ENCODE results near the gene FNDC3A.
"Not testable (repeated sequence)": the region's sequence is repeated elsewhere in the genome, so short reads cannot be mapped to it uniquely, and the experiment has no call there.

The FNDC3A gene

DNA sequence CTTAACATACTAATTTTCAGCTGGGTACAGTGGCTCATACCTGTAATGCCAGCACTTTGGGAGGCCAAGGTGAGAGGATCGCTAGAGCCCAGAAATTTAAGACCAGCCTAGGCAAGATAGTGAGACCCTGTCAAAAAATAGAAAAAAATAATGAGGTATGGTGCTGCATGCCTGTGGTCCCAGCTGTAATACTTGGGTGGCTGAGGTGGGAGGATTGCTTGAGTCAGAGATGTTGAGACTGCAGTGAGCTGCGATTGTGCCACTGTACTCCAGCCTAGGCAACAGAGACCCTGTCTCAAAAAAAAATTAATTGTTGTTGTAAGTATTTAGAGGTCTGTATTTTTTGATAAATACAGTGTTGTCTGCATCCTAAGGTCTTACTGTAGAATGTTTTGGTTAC lies 66.8 kb downstream of the FNDC3A start:
- DNase-seq (ENCODE audit: low read depth): no peak

DNA sequence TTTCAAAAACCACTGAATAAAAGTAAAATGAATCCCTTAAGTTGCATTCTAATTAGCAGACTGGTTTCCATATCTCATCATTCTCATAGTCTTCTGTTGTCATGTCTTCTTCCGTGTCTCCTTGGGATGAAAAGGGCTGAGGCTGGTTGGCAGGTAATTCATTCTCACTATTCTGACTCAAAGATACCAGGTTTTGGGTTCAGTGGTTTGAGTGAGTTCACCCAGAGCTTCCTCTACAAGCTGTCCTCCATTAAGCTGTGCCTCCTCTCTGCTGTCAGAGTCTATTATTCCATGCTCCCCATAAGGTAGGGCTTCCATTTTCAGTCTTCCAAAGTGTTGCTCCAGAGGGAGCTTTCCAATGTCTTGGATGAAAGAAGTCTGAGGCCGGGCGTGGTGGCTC lies 68.3 kb downstream of the FNDC3A start:
- DNase-seq (ENCODE audit: low read depth): no peak

GRCh38 chr13:49044836-49045235 lies 69.1 kb downstream of the FNDC3A start:
- no peak for DNase-seq (ENCODE audit: low read depth)

DNA sequence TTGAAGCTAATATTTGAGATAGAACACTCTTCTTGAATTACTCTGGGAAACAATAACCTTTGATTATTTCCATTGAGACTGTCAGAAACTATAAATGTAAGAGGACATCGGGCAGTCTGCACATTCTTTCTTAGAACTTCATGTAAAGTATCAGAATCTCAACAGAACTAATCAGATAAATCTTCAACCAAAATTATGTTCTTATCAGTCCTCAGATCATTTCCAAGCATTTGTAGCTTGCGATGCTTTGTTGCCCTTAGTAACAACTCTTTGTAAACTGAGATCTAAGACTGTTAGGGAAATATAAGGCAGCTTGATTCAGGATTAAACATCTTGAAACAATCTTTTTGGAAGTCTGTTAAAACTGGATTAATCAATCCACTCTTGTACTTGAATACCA lies 70.3 kb downstream of the FNDC3A start:
- DNase-seq (ENCODE audit: low read depth): no peak

DNA sequence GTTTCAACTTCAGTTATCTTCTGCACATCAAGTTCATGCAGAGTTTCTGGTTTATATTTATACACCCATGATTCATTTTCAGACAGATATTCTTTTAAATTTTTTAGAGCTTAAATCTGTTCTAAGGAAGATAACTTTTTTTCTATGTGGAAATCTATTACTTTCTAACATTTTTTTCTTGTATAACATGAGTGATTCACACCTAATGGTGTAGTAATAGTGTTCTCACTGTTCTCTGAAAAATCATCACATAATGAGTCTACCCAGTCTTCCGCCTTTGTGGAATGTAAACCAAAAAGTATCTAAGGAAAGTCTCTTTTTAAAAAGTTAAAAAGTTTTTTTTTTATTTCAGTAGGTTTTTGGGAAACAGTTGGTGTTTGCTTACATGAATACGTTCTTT lies 70.8 kb downstream of the FNDC3A start:
- no peak for DNase-seq (ENCODE audit: low read depth)

DNA sequence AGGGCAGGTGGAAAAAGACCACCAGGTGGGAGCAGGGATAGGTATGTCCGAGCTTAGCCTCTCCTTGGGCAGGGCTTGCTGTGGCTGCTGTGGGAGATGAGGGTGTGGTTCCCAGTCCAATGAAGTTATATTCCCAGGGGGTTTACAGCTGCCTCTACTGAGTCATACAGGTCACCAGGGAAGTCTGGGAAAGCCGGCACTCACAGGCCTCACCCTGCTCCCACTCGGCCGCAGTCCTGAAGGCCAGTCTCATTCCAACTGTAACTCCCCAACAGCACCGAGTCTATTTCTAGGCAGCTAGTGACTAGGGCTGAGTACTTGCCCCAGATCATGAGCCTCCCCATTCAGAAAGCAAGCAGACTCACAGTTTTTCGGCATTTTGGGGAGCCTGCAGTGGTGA lies 77.1 kb downstream of the FNDC3A start:
- no peak for DNase-seq (ENCODE audit: low read depth)

GRCh38 chr13:49053215-49053614 lies 77.5 kb downstream of the FNDC3A start:
- no peak for DNase-seq (ENCODE audit: low read depth)

GRCh38 chr13:49053906-49054305 lies 78.2 kb downstream of the FNDC3A start:
- DNase-seq (ENCODE audit: low read depth): no peak

GRCh38 chr13:49055021-49055420 lies 79.3 kb downstream of the FNDC3A start:
- DNase-seq (ENCODE audit: low read depth): no peak

DNA sequence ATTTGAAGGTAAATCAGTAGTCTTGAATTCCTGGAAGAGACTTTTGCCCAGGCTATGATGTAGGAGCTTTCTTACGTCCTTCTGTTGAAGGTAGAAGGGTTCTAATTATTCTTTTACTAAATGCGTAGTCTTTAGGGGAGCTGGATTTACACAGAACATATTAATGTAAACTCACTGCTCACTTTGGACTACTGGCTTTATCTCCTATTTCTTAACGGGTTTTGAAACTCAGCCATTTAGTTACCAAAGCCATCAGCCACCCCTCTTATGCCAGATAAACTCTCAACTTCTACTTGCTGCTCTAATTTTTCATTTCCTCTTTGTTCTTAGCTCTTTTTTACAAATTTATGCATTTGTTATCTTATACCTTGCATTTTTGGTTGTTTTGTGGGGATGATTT lies 81.5 kb downstream of the FNDC3A start:
- no peak for DNase-seq (ENCODE audit: low read depth)

DNA sequence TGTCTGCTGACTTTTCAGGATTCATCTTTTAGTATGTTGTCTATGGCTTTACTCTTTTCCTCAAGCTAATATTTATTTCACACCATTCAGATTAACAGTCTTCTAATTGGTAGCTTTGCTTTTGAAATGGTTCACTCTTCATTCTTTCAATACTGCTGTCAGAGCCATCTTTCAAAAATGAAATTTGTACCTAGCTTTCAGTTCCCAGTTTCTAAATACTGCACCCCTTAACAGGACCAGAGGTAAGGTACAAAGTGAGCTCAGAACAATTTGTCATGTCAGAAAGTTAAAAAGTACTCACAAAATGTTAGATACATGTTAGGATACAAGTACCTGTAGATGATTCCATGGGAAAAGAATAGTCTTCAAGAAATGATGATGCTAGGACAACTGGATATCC lies 83.0 kb downstream of the FNDC3A start:
- DNase-seq (ENCODE audit: low read depth): no peak

GRCh38 chr13:49060678-49061387 lies 85.1 kb downstream of the FNDC3A start:
- DNase-seq (ENCODE audit: low read depth): no peak

DNA sequence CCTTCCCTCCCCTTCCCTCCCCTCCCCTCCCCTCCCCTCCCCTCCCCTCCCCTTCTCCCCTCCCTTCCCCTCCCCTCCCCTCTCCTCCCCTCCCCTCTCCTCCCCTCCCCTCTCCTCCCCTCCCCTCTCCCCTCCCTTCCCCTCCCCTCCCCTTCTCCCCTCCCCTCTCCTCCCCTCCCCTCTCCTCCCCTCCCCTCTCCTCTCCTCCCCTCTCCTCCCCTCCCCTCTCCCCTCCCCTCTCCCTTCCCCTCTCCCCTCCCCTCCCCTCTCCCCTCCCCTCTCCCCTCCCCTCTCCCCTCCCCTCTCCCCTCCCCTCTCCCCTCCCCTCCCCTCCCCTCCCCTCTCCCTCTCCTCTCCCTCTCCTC lies 85.7 kb downstream of the FNDC3A start:
- not testable (repeated sequence) for DNase-seq (ENCODE audit: low read depth)

DNA sequence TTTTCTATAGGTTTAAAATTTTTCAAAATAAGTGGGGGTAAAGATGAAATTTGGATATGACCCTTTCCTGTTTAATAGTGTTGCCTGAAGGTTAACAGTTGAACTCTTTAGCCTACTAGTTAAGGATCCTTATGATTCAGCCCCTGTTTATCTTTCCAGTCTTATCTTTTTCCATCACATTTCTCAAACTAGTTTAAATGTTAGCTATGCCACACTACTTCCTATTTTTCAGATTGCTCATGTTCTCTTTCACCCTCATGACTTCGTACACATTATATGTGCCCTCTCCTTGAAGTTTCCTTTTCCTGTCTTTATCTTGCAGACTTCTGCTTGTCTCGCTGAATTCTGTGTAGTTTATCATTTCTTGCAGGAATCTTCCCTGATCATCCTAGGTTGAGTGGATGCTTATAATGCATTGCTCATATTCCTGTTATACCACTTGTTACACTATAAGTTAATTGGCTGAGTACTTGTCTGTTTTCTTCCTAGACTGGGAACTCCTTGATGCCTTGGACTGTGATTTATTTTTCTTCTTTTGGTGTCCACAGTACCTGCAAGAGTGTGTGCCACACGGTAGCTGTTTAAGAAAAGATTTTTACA lies 86.7 kb downstream of the FNDC3A start:
- no peak for DNase-seq (ENCODE audit: low read depth)

DNA sequence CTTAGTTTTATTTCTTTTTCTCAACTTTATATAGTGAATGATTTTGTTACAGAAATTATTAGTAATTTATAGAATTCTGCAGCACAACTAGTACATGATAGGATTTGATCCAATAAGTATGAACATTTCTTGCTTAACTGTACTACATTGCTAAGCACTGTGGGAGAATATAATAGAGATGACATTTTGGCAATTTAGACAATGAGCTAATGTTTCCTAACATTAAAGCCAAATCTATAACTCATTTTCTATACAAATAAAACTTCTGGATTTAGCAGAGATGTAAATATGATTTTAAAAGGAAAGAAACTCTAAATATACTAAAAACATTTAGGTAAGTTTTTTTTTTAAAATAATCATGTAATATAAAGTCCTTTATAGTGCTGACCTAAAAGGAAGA lies 87.3 kb downstream of the FNDC3A start:
- DNase-seq (ENCODE audit: low read depth): no peak

- no peak for DNase-seq (ENCODE audit: low read depth)
These were observed 87.8 kb downstream of the FNDC3A start for GRCh38 chr13:49063497-49063896.

- DNase-seq (ENCODE audit: low read depth): no peak
These were observed 88.8 kb downstream of the FNDC3A start for GRCh38 chr13:49064476-49064875.

- DNase-seq (ENCODE audit: low read depth): no peak
These were observed 91.1 kb downstream of the FNDC3A start for GRCh38 chr13:49066856-49067255.

- DNase-seq (ENCODE audit: low read depth): not testable (repeated sequence)
These were observed 92.8 kb downstream of the FNDC3A start for GRCh38 chr13:49068498-49068897.

GRCh38 chr13:49070021-49070420 lies 94.3 kb downstream of the FNDC3A start:
- not testable (repeated sequence) for DNase-seq (ENCODE audit: low read depth)

DNA sequence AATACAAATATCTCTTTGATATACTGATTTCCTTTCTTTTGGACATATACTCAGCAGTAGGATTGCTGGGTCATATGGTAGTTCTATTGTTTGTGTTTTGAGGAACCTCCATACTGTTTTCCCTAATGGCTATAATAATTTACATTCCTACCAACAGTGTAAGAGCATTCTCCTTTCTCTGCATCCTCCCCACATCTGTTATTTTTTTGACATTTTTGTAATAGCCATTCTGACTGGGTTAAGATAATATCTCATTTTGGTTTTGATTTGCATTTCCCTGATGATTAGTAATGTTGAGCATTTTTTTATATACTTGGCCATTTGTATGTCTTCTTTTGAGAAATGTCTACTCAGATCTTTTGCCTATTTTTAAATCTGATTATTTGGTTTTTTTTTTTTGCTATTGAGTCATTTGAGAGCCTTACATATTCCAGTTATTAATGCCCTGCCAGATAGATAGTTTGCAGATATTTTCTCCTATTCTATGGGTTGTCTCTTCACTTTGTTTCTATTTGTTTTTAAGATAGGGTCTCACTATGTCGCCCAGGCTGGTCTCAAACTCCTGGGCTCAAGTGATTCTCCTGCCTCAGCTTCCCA lies 95.7 kb downstream of the FNDC3A start:
- no peak for DNase-seq (ENCODE audit: low read depth)

DNA sequence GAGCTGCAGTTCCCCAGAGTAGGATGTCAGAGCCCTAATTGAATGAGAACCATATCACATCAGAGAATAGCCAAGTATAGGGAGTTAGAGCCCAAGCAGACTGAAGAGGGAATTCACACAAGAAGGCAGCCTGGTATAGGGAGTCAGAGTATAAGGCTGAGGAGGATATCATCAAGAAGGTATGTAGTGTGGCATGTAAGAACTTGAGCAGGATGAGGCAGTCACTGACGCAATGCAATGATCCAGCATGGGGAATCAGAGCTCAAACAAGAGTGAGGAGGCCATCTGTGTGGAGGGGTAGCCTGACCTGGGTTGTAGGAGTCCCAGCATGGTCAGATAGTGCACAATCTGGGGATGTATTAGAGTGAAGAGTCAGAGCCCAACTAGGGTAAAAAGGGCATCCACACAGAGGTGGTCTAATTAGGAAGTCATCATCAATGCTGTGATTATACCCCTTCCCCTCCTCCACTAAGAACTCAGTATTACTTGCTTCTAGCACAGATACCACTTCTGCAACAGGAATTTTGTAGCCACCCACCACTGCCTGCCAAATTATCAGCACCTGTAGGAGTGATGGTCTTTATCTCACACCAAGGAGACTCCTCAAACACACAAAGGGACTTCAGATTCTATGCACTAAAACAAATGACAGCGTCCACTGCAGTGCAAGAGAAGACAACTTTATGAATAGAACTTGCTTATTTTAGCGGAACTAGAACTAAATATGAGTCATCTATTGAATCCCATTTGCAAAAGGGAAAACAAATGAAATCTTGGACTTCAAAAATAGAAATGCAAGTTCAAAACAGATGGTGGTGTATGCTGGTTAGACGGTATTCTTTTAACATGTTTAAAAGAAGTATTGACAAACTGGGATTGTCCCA lies 107.2 kb downstream of the FNDC3A start:
- DNase-seq (ENCODE audit: low read depth): no peak

DNA sequence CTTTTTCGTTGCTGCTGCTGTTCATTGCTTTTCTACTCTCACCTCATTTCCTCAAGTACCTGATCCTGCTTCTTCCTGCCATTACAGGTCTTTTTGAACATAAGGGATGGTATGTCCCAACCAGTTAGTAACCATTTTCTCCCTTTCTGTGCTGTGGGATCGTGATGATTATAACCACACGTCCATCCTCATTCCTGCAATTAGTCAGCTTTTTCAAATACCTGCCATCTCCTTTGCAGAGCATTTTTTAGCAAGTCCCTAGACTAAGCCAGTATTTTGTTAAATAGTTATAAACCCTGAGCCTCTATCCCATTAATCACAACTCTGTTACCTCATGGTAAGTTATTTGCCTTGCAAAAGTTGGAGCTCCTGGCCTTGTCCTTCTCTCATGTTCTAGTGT lies 109.2 kb downstream of the FNDC3A start:
- no peak for DNase-seq (ENCODE audit: low read depth)

All from stimulated activated CD8-positive, alpha-beta memory T cell treated with anti-CD3 and anti-CD28 coated beads, Interleukin-12 subunit alpha, Interleukin-12 subunit beta, amount 100 ng/mL, for 1 hour (primary cell).